ENCODE data around the gene PPARA.

PPARA gene

DNA sequence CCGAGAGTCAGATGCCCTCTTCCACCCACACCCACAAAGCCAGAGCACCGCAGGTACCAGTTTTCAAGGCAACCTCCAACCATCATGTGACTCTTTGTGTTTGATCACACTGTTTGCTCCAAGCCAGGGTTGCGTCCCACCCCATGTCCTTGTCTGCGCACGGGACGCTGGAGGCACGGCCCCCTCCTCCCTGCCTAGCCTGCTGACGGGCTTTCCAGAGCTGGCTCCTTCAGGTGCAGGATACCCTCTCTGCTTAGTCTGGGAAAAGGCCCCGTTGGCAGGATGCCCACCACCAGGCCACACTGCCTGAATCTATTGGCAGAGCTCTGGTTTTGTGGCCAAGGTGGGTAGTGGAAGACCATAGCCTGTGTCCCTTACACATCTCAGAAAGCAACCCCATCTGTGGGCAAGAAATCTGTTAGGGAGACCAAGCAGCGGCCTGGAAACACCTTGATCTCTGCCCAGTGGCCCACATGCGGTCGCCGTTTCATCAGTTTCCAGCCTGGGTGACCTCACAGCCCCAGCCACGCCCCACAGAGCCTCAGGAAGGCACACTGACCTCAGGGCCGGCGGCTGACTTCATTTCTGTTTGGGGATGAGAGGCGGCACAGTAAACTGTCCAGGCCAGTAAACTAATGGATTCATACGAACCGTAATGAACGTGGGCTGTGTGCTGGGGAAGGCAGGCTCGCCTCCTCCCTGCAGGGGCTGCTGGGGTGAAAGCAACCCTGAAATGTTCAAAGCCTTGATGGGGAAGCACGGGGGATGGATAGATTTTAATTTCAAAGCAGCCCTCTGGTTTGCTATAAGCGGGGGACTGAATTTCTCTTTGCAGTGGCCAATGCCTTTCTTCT lies 73.9 kb downstream of the PPARA start:
- no peak for DNase-seq

GRCh38 chr22:46224898-46225290 lies 74.6 kb downstream of the PPARA start:
- DNase-seq: no peak

- no peak for DNase-seq
Observed at GRCh38 chr22:46225631-46226030, 75.3 kb downstream of the PPARA start.

GRCh38 chr22:46226577-46226976 lies 76.3 kb downstream of the PPARA start:
- no peak for DNase-seq

- DNase-seq: peak; percentile 82
Observed at GRCh38 chr22:46229701-46230100, 79.4 kb downstream of the PPARA start.

GRCh38 chr22:46230262-46230901 lies 80.1 kb downstream of the PPARA start:
- DNase-seq: peak; percentile 93

DNA sequence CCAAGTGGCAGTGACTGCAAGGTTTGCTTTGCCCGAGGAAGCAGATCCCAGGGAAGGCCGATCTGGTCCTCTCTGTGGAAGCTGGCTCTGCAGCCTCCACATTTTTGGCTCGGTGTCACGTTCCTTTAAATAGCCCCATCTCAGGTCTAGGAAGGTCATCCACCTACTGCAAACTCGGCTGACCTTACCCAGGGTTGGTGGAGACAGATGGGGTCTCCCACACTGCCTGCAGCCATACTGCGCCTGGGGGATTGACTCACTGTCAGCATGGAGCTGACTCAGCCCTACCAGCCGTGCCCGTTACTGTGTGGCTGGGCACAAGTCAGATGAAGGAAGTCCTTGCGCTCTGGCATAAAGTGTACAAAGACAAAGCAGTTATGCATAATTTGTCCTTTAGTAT lies 82.9 kb downstream of the PPARA start:
- no peak for DNase-seq

DNA sequence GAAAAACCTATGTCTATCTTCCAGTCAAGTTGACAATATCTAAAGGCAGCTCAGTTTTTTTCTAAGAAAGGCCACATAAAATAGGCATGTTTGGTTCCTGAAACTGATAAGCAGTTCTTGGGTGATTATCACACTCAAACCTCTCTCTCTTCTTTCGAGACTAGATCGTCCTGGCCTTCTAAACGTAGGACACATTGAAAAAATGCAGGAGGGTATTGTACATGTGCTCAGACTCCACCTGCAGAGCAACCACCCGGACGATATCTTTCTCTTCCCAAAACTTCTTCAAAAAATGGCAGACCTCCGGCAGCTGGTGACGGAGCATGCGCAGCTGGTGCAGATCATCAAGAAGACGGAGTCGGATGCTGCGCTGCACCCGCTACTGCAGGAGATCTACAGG lies 84.6 kb downstream of the PPARA start:
- DNase-seq: no peak

DNA sequence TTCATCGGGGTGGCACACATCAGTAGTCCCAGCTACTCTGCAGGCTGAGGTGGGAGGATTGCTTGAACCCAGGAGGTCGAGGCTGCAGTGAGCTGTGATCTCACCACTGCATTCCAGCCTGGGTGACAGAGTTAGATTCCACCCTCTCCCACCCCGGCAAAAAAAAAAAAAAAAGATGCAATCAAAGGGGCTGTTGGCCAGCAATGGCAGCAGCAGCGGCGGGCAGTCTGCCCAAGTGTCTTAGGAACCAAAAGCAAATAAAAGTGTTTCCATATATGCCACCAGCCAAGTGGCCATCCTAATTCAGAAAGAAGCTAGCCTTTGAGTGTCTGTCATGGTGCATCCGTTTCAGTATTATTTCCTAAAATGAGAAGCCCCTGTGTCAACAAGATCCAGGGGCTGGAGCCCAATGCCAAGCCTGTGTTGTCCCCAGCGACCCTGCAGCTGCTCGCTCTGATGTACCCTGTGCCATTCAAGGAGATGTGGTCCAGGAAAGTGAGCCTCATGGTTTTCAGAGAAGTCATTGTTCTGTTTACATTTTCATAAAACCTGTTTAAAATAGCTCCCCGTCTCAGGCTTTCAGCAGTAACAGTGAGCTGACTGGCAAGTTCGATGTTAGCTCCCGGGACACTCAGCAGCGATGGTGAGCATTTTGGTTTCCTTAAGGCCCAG lies 87.3 kb downstream of the PPARA start:
- no peak for DNase-seq

DNA sequence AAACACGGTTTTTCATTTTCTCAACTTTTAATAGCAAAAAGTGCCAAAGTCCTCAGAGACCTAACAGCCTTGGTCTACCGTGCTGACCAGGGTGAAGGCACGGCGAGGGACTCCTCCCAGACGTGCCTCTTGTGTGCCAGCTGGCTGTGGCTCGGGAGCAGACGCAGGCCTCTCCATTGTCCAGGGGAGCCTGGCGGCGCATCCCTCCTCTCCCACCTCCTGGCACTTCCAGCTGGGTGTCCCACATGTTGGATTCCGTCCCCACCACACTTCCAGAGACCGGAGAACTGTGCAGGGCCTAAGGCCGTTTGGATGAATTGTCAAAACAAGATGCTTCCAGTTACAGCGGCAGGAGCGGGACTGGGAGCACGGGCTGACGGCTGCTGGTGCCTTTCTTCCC lies 88.2 kb downstream of the PPARA start:
- DNase-seq: no peak

DNA sequence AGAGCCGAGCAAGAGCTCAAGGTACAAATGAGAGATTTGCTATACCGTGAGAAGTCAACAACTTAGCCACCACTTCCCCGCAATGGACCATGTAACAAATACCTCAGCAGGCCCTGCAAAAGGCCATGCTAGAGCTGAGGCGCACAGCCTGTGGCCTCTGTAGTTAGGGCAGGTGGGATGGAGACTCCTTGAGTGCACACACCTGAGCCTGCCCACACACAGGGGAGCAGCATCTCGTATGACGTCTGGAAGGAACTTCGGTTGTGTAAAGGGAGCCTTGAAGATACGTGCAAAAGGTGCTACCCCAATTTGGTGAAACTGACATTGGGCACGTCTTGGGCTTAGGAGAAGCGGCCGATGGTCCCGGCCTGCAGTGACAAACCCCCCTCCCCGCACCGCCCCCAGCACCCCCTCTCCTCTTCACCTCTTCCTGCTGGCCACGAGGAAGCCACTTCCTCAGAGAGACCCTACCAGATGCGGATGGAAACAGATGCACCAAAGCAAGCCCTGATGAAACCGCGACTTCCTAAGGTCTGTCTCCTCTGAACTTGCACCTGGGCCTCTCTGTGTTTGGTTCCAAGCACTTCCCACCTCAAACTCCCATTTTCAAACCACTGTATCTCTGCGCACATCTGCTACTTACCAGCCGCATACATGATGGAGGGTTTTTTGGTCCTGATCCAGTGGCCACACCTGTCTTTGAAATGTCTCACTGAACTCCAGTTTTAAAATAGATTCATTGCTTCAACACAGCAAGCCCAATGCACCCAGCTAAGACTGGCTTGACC lies 89.1 kb downstream of the PPARA start:
- DNase-seq: no peak

DNA sequence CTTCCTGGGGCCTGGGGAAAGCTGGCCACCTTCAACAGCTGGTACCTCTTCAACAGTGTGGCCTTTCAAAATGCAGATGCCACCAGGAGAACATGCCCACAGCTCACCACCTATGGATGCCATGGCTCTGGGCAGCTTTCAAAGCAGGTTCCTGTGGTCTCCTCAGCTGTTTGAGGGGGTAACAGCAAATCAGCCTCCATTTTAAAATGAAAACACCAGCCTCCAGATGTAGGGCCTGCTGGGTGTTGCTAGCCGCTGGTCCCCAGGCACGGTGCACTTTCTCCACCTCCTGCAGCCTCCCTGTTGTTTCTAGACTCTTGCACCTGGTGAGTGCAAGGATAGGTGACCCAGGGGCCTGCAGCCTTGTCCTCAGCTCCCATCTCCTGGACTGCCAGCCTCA lies 89.7 kb downstream of the PPARA start:
- DNase-seq: no peak

DNA sequence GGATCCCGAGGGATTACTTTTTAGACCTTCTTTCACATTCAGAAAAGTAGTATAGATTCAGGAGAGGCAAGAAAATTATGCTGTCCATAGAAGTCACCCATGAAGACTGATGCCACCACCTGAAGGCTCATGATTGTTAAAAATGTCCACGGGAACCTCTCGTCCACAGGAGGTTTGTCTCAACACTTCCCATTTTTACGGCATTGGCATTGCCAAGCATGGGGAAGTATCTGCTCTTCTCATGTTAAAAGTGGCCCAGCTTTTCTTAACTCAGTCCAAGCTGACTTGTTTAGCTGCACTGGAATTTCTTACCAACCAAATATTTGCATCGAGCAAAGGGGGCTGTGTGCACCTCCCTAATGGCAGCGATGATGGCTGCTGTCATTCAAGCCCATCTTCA lies 90.2 kb downstream of the PPARA start:
- no peak for DNase-seq

DNA sequence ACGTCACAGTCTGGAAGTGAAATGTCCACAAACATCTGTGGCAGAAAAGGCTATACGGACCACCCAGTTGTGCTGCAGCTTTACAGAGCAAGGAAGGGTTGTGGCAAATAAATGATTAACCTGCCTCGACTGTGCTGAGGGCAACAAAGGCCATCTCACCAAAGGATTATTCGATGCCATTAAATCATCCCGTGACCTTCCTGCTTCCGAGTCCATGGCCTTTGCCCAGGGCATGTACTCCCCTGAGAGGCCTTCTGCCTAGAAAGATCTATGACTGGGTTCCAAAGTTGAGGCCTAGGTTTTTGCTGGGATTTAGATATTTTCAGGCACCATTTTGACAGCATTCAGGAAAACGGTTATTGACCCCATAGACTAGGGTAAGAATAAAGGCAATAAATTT lies 90.6 kb downstream of the PPARA start:
- DNase-seq: no peak

DNA sequence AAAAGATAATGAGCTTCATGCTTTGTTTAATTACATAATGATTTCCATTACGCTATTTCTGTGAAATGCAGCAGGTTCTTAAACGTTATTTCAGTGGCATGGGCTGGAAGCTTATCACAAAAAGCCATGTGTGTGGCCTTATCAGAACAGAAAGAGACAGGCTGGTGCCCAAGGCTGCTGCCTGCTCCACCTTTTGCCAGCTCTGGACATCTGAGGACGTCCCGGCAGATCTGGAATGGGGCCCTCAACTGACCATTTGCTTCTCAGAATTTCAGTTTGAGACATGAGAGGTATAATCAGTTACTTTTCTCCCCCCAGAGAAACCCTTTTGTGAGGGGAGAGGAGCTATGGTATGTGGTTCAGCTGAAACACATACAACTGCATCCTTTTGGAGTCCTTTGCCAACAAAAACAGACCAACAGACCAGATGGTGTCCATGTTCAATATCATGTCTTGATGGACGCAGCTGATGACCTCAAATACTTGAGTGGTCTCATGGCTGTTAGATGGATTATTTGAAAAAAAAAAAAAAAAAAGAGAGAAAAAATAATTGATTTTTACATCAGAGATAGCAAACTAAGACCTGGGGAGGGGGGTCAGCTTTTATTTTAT lies 91.2 kb downstream of the PPARA start:
- no peak for DNase-seq

- DNase-seq: no peak
Observed at GRCh38 chr22:46242076-46242475, 91.8 kb downstream of the PPARA start.

- DNase-seq: no peak
Observed at GRCh38 chr22:46244771-46245170, 94.4 kb downstream of the PPARA start.

GRCh38 chr22:46245511-46245910 lies 95.2 kb downstream of the PPARA start:
- no peak for DNase-seq

GRCh38 chr22:46246178-46246577 lies 95.9 kb downstream of the PPARA start:
- no peak for DNase-seq

GRCh38 chr22:46247443-46247975 lies 97.2 kb downstream of the PPARA start:
- DNase-seq: no peak

DNA sequence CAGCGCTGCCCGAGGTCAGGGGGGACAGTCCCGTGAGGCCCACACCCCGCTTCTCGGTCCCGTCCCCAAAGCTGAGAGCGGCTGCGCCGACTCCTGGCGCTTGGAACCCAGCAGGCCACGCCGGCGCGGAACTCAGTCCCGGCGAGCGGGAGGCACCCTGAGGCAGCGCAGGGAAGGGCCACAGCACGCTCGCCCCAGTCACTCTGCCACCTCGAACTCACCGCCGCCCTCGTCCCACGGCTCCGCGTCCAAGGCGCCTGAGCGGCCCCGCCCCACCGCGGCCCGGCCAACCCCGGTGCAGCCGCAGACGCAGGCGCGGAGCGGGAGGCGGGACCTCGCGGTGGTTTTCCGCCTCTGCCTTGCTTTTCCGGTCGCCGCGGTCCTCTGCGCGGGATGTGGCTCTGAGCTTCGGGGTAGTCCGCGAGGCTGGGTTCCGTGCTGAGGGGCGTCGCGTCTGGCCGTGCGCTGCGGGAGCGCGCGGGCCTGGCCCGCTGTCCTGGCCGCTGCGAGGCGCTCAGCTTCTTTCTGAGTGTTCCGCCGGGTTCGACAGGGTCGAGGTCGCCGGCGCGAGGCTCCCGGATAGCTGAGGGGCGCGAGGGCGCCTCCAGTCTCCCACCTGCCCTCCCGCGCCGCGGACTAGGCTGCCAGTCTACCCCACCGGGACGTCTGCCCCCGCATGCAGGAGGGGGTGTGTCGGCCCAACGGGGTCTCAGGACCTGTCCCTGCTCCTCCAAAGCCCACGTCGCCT lies 99.9 kb downstream of the PPARA start, which contains the start of gene CDPF1:
CDPF1 (minus strand) TSS at position 259 of the 748 bp plus-strand sequence. CDS start 2,009 bp downstream, outside the sequence.
- peak; percentile 81 for DNase-seq

DNA sequence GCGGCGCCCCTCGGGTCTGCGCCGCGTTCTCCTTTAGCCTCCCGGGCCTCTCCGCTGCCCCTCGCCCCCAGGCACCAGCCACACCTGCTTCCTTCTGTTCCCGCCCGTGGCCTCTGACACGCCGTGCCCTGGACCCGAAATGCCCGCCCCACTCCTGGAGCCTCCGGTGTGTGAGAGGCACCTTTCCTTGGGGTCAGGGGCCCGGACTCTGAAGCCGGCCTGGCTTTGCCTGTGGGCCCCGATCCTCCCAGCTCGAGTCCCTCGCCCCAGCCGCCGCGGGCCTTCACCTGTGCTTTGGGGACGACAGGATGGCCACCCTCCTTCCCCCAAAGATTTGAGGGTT lies 100.4 kb downstream of the PPARA start:
- DNase-seq: no peak

All from GF-D8 (cell line).